Stimulated activated CD8-positive, alpha-beta memory T cell treated with anti-CD3 and anti-CD28 coated beads, Interleukin-4, amount 100 ng/mL, for 1 hour (primary cell): ENCODE data around the gene EWSR1.

Experiments used
- DNase-seq, 2 donors: peaks; one replicate each; pipeline ENCODE4 v3.0.0-alpha.2; 2020; ENCODE audit warnings: low read depth in 2 of 2, low spot score in 1 of 2

The EWSR1 gene

DNA sequence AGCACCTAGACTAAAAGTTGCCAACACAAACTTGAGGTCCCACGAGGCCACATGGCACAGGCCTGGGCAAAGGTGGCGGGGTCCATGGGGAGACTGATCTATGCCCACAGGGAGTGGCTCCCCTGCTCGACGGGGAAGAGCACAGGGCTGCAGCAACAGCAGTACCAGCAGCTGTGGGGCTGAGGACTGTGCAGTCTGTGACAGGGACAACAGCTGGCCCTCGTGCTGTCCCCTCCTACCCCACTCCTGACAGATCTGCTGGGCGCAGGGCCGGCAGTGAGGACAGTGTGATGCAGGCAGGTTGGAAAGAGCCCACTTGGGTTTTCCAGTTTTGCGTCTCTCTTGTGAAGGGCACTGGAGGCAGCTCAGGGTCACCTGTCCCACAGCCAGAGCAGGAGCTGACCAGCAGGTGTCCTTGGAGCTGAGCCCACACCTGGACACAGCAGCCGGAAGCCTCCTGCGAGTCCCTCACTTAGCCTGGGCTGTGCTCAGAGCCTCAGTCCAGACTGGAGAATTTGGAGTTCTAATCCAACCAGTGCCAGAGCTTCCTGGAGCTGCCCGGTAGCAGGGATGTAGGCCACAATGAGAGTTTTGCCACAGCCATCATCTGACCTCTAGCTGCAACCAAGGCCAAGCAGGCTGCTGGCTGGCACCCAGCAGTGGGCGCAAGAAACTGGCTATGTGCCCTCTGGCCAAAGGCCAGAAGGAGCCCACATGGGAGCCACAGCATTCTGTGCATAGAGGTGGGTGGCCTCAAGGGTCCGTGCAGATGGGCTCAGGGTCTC, 34.8 kb downstream of the EWSR1 start:
- DNase-seq = no peak

DNA sequence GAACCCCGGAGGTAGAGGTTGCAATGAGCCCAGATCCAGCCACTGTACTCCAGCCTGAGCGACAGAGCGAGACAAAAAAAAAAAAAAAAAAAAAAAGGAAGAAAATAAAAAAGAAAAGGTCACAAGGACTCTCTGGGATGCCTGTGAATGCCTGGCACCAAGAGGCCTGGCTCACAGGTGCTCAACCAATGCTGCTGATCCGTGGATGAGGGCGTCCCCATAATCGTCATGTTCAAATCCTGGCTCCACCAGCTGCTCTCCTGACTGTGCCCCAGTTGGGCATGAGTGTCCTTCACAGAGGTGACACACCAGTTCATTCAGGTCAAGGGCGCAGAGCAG, 37.7 kb downstream of the EWSR1 start:
- no peak for DNase-seq

DNA sequence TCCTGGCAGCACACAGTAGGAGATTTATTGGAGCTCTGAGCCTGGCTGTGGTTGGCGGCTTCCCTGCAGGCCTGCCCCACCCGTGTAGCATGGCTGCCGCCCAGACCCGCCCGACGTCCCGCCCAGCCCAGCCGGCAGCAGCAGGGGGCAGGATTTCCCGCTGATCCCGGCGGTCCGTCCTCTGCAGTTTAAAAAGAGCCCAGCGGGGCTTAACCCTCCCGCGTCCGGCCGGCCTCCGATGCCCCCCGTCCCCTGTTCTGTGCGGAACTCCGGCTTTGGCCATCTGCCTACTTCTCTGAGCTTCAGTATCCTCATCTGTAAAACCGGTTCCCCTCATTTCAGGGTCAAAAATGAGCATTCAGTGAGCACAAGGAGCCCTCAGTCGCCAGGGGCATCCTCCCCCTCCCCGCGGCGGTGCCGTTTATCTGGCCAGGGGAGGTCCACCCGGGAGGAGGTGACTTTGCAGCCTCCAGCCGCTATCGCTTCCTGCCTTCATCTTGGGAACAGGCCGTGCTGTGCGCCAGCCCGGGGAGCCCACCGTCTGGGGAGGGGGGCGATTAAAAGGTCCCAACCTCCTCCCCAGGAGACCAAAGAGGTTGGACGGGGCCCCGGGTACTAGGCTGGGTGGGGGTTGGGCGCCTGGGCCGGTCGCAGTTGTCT, 38.2 kb downstream of the EWSR1 start, which contains the start of gene GAS2L1:
Gene GAS2L1 (plus strand): TSS at position 476 of the 660 bp plus-strand sequence. CDS start 1,456 bp downstream, outside the sequence.
- DNase-seq = no peak

DNA sequence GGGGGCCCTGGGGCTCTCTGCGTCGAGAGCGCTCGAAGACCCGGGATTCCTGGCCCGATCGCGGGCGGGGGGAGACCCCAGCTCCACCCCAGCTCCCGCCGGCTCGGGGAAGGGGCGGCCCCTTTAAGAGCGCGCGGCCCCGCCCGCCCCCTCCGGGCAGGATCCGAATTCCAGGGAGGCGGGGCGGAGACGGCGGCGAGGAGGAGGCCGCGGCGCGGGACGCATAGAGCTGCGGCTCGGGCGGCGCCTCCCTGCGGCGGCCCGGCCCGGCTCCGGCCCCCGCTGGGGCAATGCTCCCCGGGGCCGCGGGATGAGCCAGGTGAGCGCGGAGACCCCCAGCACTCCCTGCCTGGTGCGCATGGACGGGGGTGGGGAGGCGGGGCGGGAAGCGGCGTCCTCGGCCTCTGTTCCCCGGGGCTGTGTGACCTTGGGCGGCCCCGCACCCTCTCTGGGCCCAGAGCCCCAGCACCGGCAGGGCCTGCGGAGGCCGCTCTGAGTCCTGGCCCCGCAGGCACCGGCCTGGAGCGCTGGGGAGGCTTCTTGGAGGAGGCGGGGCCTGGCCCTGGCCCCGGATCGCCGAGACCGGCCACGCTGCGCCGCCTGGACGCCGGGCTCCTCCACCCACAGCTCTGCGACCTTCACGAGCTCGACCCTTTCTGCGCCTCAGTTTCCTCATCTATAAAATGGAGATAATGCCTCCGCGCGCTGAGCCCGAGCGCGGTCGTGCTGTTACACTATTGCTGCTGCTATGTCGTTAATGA, 38.9 kb downstream of the EWSR1 start:
- no peak for DNase-seq

DNA sequence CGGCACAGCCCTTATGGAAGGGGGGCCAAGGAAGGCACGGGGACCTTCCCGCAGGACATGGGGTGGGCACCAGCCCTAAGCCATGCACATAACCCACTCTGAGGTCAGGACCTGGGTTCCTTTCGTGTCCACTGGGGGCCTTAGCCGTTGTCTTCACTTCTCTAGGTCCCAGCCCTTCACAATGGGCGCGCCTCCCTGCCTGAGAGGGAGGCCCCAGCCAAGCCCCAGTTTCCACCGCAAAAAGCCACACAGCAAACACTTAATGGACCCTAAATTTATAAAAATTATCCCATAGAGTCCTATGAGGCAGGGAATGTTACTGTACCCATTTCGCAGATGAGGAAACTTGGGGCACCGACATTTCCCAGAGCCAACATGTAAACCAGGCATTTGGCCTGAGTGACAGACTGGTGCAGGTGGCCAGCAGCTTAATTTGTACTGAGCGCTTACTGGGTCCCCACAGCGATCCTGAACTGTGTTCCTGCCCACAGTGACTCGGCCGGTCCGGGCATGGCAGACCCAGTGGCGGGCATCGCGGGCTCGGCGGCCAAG, 39.6 kb downstream of the EWSR1 start:
- no peak for DNase-seq

DNA sequence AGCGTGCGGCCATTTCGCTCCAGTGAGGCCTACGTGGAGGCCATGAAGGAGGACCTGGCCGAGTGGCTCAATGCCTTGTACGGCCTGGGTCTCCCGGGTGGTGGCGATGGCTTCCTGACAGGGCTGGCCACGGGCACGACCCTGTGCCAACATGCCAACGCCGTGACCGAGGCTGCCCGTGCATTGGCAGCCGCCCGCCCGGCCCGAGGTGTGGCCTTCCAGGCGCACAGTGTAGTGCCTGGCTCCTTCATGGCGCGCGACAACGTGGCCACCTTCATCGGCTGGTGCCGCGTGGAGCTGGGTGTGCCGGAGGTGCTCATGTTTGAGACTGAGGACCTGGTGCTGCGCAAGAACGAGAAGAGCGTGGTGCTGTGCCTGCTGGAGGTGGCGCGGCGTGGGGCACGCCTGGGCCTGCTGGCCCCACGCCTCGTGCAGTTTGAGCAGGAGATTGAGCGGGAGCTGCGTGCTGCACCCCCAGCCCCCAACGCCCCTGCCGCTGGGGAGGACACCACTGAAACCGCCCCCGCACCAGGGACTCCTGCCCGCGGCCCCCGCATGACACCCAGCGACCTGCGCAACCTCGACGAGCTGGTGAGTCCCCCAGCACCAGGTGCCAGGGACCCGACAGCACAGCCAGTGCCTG, 40.2 kb downstream of the EWSR1 start:
- DNase-seq = no peak

DNA sequence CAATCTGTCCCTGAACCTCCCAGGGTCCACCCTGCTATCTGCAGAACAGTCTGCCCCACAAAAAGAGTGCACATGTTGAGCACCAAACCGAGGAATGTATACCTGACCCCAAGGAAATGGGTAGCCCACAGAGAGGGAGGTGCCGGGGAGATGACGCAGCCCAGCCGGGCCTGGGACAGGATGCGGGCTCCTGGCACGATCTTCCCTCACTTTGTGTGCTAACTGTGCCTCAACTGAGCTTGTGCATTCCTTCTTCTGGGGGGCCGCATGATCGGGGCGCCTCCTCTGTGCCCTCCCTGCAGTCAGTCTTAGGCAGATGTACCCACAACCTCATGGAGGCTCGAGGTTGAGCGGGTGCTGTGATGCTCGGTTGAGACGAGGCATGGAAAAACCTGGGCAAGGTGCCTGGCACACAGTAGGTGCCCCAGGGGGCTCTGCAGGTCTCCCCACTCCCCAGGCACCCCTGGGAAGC, 40.8 kb downstream of the EWSR1 start:
- DNase-seq = no peak

DNA sequence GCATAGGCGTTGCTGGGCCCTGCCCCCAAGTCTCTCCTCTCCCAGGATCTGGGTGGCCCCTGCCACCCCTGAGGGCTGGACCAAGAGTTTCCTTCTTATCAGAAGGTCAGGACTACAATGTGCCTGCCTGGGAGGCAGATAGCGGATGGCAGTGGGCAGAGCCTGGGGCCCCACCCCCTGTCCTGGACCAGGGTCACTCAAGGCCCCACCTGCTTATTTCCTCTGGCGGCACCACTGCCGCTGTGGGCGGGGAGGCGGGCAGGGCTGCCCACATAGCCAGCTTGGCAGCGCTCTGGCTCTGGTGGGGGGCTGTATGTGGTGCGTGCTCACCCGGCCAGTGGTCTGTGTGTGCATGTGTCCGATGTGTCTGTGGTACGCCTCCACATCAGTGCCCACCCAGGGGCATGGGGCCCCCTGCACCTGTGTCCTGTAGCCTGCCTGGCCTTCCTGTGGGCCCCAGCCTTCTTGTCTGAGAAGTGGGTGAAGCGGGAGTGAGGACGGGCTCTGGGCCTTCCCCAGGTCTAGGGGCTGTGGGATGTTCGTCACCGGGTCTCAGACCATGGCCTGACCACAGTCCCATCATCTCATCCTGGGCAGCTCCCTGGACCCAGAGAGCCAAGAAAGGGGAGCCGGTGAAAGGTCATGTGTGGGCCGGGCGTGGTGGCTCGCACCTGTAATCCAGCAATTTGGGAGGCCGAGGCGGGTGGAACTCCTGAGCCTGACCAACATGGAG, 41.4 kb downstream of the EWSR1 start:
- DNase-seq = no peak

DNA sequence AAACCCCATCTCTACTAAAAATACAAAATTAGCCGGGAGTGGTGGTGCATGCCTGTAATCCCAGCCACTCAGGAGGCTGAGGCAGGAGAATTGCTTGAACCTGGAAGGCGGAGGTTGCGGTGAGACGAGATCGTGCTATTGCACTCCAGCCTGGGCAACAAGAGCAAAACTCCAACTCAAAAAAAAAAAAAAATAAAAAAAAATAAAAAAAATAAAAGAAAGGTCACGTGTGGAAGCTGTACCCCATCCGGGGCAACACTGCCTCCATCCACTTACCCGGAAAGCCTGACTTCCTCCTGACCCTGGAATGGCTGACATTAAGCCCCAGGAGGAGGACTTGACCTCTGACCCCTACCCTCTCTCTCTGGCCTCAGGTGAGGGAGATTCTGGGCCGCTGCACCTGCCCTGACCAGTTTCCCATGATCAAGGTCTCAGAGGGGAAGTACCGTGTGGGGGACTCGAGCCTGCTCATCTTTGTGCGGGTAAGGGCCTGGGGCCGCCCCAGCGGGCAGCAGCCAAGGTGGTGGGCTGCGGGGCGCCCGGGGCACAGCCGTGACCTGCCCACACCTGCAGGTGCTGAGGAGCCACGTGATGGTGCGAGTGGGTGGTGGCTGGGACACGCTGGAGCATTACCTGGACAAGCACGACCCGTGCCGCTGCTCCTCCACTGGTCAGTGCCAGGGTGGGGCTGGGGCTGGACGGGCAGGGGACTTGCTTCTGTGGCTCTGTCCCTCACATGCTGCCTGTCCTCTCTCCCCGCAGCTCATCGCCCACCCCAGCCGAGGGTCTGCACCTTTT, 42.2 kb downstream of the EWSR1 start:
- no peak for DNase-seq

DNA sequence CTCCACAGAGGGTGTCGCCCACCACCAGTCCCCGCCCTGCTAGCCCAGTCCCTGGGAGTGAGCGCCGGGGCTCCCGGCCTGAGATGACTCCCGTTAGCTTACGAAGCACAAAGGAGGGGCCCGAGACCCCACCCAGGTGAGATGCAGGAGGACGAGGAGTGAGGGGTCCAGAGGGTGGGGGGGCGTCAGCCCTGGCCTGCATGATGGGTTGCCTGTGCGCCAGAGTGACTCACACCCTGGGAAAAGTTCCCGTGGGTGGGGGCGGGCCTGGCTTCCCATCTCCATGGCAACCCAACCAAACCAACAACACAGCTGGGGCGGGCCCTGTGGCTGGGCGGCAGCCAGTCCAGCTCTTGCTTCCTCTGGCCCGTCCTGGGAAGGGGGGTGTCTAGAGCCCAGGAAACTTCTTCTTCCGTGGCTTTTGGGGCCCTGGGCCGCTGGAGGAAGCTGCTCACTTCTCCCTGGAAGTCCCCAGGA, 42.8 kb downstream of the EWSR1 start:
- peak in 1 of 2 donors; percentile 22 for DNase-seq

DNA sequence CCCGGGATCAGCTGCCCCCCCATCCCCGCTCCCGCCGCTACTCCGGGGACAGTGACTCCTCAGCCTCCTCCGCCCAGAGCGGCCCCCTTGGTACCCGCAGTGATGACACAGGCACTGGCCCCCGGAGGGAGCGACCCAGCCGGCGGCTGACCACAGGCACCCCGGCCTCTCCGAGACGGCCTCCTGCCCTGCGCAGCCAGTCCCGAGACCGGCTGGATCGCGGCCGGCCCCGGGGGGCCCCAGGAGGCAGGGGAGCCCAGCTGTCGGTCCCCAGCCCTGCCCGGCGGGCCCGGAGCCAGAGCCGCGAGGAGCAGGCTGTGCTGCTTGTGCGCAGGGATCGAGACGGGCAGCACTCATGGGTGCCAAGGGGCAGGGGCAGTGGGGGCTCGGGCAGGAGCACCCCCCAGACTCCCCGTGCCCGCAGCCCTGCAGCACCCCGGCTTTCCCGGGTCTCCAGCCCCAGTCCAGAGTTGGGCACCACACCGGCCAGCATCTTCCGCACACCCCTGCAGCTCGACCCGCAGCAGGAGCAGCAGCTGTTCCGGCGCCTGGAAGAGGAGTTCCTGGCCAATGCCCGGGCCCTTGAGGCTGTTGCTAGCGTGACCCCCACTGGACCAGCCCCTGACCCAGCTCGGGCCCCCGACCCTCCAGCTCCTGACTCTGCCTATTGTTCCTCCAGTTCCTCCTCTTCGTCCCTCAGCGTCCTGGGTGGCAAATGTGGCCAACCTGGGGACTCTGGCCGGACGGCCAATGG, 43.6 kb downstream of the EWSR1 start:
- DNase-seq = no peak

DNA sequence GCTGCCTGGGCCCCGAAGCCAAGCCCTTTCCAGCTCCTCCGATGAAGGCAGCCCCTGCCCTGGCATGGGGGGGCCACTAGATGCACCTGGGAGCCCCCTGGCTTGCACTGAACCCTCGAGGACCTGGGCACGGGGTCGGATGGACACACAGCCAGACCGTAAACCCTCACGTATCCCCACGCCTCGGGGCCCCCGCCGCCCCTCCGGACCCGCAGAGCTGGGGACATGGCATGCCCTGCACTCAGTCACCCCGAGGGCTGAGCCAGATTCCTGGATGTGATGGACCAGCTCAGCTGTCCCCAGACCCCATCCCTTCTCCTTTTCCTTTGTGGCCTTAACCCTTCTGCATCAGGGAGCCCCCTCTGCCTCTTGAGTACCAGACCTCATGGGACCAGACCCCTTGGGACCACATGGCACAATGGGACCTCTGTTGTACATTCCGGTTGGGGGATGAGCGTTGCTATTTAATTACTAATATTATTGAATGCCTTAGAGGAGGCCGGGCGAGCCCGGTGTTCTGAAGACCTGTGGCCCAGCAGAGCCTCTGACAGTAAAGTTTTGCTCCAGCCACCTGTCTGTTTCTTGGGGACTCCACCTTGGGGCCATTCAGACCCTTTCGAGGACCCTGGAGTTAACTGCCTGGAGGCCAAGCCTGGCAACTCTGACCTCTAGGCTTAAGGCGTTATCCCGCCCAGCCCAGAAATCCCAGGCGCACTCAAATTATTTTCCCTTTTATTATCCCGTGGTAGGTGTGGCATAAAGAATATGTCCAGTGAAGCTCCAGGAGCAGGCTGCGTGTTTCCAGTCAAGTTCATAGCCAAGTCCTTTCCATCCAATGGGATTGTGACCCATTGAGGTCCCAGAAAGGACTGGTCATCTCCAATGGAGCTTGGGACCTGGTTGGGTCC, 44.4 kb downstream of the EWSR1 start:
- no peak for DNase-seq

DNA sequence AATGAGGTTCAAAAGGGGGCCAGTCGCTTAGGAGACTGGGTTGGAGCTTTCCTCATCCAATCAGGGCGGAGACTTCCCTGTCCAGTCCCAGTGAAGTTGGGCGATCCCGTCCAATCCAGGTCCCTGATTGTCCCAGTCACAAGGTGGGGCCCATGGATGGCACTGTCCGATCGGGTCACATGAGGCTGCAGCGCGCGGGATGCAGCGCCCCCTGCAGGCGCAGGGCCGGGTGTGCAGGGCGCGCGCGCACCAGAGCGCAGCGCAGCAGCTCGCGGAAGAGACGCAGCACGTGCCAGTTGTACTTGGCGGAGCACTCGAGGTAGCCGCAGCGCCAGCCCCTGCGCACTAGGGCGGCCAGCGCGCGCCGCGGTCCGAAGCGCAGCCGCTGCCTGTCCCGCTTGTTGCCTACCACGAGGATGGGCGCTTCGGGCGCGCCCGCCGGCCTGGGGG, 45.1 kb downstream of the EWSR1 start:
- DNase-seq = no peak

DNA sequence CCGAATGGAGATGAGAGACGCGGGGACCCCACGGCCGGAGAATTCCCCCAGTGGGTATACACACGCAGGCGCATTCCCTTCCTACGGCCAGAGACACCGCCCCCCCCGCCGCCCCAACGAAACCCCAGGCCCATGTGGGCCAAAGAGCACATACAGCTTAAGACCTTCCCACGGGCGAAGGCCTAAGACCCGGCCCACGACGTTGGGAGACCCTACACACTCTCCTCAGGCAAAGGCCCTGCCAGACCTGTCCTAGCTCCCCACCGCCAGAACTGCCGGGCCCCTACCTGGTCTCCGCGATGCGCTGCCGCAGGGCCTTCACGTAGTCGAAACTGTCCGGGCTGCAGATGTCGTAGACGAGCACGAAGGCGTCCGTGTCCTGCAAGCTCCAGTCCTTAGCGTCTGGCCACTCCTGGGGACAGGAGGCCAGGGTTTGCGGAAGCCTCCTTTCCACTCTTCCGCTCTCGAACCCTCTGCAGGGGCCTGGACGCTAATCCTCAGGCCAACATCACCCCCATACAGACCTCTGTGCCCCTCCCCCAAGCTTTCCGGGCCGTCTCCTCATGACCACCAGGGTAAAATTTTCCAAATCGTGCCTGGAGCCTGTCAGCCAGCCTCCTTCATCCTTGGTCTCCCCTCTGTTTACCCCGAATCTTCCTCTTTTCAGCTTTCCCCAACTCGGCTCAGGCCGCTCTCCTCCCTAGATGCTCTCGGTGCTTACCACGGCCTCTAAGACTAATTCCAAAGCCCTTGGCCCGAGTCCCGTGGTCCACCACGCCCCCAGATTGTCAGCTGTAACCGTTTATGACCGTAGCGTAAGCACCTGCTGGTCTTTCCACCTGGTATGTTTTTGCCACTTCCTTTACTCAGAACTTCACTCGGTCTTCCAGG, 45.8 kb downstream of the EWSR1 start:
- DNase-seq = no peak

DNA sequence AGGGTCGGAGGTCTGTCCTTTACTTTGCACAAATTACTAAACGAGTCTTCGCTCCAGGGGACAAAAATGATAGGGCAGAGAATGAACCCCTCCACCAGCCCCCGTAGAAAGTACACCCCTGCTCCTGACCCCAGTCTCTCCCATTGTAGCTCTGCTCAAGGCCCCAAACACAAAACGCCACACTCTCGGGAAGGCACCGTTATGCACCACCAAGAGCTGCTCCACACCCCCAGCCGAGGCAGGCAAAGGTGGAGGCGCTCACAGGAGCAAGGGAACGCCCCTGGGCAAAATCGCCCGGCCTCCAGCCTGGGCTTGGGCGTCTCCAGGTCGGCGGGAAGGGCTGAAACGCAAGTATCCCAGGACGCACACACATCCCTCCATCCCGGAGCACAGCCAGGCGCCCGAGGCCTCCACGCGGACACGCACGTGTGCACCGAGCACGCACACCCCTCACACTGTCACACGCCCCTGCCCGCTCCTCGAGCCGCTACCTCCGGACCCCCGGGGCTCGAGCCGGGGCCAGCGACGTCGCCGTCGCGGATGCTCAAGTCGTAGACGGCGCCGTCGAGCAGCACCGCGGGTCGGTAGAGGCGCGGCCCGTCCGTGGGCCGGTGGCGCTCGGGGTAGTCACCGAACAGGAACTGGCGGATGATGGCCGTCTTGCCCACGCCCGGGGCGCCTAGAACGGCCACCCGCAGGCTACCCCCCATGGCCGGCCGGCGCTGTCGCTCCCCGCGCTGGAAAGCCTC, 46.6 kb downstream of the EWSR1 start:
- DNase-seq = no peak
